ENCODE measurements around the gene CHST14.
"Not testable (repeated sequence)": the region's sequence is repeated elsewhere in the genome, so short reads cannot be mapped to it uniquely, and the experiment has no call there.

Gene CHST14

DNA sequence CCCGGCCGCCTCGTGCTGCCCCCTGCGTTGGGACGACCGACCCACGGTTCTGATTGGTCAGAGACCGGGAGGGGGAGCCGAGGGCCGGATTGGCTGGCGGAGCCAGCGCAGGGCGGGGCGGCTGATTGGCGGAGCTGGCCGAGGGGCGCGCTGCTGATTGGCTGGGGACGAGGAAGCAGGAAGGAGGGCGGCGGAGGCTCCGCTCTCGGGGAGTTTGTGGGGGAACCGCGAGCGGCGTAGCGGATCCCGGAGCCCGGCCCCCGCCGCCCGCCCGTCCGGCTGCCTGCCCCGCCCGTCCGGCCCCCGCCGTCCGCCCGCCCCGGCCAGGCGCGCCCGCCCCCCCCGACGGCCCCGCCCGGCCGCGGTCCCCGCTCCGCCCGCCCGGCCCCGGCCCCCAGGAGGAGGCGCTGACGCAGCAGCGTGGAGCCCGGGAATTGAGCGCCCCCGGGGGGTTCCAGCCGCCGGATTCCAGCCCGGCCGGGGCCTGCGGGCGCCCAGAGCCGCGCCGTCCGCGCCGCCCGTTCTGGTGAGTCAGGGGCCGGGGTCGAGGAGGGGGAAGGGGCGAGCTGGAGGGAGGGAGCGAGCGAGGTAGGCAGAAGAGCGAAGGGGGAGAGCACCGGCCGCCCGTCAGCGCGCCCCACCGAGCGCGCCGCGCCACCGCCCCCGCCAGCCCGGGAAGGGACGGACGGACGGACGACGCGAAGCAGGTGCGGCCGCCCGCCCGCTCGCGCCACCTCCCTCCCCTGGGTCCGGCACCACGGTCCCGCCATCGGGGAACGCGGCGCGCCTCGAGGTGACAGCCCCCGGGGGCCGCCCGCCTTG is 29.8 kb upstream of the CHST14 start, which contains the start of gene BAHD1:
TSS of gene BAHD1 (plus strand) at position 211 of the 822 bp plus-strand sequence. CDS start 17,512 bp downstream, outside the sequence.
- peak; percentile 95 for DNase-seq (ENCODE audit: low spot score)

DNA sequence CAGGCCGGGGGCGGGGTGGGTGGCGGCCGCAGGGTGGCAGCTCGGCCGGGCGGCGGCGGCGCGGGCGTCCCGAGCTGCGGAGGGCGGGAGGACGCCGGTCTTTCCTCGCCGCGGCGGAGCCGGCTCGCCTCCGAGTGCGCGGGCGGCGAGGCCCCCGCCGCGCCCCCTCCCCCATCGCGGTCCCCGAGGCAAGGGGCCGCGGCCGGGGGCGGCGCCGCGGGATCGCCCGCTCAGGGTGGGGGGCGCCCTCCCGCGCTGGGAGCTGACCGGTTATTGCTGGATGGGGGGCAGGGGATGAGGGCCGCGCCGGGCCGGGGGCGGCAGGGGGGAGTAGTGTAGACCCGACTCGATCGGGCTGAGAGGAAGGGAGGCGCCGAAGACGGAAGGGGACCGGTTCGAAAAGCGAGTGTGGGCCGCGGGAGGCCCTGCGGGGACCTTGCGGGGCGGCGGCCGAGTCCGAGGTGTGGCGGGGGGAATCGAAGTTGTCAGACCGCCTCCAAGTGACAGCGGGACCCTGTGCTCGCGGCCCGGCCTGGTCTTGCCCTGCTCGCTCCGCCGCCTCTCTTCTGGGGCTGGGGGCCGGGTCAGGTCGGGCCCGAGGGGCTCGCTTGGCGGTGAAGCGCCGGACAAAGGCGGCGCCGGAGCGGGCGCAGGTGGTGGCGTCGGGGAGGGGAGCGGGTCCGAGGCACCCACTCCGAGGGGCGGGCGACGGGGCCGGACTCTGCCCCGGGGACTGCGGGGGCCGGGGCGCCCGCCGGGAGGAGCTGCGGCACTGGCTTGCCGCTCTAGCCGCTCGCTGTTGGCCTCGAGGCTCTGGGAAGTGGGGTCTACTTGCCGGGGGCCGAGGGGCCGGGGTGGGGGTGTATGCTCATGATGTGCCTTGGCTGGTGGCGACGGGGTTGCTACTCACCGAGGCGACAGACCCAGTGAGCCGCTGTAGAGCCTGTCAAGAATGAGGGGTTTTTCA is 28.9 kb upstream of the CHST14 start:
- no peak for DNase-seq (ENCODE audit: low spot score)

DNA sequence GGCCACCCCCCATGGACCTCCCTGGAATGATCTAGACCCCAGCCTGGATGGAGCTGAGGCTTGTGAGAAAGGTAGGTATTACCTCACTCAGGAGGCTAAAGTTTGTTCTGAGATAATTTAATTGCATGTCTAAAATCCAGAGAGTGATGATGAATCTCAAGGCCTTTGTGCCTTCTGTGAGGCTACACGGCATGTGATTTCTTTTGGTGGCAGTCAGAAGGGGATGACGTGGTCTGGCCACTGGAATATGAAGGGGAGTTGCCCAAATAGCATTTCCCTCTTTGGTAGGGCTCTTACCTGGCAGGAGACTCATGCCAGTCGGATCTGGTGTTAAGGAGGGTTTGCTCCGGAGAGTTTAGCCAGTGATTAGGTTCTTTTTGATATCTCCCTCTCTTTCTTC is 27.5 kb upstream of the CHST14 start:
- no peak for DNase-seq (ENCODE audit: low spot score)

DNA sequence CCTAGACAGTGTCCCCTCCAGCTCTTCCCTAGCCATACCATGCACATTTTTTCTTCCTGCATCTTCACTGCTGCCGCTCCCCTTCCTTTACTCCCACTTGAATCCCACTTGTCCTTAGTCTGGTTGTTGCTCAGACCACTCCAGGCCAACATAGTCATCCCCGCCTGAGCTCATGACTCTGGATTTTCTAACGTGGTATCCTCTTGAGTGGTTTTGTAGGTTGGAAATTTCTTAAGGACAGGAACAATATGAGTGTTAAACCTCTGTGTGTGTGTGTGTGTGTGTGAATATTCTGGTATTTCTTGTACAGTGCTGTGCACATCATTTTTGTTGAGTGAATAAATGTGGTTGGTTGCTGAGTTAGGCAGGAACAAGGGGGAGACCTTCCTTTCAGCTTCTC is 26.9 kb upstream of the CHST14 start:
- DNase-seq (ENCODE audit: low spot score), result no peak

DNA sequence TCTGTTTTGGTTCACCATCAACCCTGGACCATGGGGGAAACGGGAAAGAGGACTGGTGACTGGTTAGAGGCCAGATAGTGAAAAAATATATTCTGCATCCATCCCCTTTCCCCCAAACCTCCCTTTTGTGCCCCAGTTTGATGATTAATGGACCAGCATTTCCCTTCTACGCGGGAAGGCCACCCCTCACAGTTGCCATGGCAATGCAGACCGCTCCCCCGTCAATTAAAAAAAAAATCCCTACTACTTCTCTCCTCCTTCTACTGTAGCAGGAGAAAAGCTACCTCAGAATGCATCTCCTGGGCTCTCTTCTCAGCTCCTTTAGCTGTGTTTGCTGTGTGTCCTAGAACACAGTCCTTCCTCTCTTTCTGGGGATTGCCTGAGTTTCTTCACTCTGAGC is 26.0 kb upstream of the CHST14 start:
- DNase-seq (ENCODE audit: low spot score), result no peak

DNA sequence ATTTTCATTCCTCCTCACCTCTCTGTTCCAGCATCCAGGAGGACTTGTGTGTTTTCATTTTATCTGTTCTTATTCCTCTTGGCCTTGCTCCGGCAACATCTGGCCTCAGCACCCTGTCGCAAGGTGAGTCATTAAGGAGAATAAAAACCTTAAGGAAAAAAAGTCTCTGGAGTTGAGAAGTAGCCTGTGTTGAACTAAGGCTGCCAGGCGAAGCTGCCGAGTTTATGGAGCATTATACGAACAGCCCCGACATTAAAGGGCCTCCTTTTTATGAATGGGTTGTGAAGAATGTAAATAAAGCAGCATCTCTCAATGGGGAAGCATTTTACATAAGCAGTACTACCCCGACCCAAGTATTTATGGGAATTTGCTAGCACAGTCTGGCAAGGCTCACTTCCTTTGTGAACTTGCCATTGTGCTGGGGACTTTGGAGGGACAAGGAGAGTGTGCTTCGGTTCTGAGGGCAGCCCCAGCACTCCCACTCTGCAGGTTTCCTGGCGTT is 25.3 kb upstream of the CHST14 start:
- DNase-seq (ENCODE audit: low spot score), result no peak

DNA sequence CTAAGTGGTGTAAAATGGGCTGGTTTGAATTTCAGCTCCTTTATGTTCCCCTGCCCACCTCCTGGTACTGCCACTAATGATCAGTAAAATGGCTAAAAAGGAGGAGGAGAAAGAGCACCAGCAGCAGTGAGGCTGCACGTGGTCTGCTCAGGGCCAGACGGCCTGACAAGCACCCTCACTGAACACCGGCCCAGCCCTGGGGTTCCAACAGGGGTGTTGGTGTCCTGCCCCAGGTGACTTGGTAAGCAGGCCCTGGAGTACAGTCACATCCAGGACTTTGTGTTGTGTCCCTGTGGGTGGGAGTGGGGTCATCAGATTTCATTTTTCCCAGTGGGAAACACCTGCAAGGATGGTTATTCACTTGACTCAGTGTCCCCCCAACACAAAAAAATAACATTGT is 24.6 kb upstream of the CHST14 start:
- DNase-seq (ENCODE audit: low spot score), result no peak

DNA sequence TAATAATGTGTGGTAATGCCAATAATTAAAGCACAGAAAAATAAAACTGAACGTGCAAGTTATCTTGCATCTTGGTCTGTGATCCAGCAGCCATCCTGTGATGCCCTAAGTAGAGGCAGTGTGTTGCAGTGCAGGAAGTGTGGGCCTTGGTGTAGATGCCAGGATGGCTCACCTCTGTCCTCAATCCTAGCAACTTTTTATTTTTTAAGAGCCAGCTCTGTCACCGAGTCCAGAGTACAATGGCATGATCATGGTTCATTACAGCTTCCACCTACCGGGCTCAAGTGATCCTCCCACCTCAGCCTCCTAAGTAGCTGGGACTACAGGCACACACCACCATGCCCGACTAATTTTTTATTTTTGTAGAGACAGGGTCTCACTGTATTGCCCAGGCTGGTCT is 22.4 kb upstream of the CHST14 start:
- no peak for DNase-seq (ENCODE audit: low spot score)

DNA sequence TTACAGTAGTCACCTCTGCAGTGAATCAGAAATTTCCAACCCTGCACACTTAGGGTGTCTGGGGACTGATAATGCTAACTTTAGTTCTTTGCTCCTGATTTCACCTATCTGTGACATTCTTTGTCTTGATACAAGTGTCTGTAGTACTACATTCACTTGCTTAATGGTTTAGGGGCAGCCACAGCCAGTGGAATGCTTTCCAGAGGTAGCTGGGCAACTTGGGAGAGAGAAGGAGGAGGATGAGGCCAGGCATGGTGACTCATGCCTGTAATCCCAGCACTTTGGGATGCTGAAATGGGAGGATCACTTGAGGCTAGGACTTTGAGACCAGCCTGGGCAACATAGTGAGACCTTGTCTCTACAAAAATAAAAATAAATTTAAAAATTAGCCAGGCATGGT is 21.5 kb upstream of the CHST14 start:
- no peak for DNase-seq (ENCODE audit: low spot score)

DNA sequence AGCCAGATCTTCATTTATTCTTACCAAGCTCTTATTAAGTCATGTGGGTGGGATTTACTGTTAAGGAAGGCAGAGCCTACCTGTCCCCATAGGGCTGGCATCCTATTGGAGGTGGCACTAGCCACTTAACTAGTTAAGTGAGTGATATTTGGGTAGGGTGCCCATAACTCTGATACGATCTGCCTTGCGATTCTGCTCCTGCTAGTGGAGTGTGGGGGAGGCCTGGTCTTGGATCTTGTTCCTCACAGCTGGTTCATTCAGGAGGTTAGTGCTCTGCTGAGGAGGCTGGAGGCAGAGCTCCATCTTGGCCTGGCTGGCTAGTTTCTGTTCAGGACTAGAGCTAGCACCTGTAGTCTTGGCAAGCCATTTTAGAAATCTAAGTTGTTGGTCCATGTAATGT is 20.7 kb upstream of the CHST14 start:
- no peak for DNase-seq (ENCODE audit: low spot score)

DNA sequence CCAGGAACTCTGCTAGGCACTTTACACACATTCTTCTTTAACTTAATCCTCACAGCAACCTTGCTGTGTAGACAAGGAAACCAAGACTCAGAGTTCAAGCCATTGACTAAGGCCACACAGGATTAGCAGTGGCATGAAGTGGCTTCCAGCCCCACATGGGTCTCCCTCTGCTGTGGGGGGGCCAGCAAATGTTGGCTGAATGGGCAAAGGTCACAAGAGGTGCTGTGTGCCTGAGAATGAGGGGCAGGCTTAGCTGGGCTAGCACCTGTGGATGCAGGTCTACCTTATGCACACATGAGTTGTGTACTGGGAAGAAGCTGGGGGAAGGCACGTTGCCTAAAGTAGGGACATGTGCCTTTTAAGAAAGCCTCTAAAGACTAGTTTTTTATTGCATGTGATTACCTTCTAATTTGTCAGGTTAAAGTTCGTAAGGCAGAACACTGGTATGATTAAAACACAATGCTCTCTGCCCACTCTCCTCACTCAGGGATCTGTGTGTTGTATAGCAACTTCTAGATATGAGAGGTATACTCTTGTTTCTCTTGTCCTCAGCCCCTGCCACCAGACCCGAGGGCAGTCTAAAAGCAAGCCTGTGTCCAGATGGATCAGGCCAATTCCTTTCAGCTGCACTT is 19.1 kb upstream of the CHST14 start:
- no peak for DNase-seq (ENCODE audit: low spot score)

DNA sequence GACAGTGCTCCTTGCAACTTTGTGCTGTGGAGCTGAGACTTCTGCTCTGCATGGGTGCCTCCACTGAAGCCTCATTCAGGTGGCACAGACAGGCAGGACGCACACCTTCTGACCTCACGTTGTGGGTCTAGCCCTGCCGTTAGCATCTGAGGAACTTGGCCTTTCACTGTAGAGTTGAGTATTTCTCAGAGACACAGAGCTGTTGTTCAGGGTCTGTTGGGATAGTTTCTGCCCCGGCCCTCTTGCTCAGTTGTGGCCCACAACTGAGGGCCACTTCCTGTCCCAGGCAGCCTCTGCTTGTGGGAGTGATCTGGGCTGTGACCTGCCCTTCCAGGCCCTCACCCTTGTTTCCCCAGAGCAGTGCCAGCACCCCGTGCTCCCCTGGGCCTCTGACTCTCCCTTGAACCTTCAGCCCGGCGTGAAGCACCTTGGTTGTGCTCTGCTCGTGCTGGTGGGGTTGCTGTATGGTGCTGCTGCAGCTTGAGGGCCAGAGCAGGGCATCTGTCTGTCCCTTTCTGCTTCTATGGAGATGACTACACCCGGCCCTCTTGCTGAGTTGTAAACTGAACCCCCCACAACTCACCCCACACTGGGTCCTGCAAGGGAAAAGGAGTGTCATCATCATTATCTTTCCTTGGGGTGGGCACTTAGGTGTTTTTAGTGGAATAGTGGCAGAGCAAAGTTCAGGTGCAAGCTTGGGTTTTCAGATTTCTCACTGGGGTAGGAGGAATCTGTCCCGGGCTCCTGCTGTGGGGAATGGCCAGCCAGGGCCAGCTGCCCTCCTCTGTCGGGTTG is 18.3 kb upstream of the CHST14 start:
- DNase-seq (ENCODE audit: low spot score), result no peak

DNA sequence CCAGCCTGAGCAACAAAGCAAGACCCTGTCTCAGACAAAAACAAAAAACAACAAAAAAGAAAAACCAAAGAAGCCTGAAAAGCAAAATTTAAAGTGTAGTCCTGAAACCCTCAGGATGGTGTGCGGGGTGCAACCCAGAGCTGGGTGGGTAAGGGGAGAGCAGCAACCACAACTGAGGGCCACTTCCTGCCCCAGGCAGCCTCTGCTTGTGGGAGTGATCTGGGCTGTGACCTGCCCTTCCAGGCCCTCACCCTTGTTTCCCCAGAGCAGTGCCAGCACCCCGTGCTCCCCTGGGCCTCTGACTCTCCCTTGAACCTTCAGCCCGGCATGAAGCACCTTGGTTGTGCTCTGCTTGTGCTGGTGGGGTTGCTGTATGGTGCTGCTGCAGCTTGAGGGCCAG is 16.8 kb upstream of the CHST14 start:
- DNase-seq (ENCODE audit: low spot score), result not testable (repeated sequence)

DNA sequence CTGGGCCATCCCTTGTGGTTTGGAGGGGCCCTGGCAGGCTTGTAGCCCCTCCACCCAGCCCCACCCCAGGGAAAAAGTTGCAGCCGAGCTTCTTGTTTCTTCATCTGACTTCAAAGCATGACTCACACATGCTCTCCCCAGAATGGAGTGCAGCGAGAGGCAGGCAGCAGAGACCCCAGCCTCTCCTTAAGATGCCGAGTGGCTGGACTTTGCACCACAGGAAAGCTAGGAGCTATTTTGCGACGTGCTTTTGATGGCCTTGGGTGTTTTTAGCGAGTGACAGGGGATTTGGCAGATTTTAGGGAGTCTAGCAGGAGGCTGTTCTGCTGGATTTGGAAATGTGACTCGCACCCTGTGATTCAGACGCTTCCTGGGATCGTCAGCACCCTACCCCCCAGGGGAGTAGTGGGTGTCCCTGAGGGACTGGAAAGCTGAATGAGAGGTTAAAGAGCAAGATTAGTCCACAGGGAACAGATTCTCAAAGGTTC is 15.8 kb upstream of the CHST14 start:
- no peak for DNase-seq (ENCODE audit: low spot score)

DNA sequence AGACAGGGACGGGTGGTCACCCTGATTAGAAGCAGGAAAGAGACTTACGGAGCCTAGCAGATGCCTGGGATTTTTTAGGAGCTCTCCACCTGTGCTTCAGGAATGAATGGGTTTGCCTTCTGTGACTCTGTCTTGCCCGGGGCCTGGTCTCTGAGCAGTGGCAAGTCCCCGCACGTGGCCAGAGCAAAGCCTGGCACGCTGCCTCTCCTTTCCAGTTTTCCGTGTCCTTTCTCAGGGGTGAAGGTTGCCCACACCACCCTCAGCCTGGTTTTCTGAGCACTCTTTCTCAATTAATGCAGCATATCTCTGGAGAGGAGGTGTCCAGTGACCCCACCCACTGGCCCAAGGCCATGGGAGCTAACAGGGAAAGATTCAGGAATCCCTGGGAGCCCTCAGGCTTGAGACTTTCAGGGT is 14.5 kb upstream of the CHST14 start:
- DNase-seq (ENCODE audit: low spot score), result no peak

DNA sequence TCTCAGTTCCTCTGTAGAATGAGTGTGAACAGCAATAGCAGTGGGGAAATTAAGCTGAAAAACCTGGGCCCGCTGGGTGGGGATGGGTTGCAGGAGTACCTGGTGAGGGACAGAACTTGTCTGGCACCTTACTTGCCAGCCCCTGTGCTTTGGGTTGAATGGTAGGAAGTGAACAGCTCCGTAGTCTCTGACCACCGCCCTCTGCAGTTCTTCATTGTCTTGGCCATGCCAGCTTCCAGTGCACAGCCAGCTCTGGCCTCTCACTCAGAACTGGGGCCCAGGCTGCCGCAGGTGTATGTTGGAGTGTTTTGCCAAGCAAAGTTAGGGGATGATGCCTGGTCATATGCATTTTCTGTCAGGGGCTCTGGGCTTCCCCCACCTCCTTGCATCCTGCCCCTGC is 14.0 kb upstream of the CHST14 start:
- no peak for DNase-seq (ENCODE audit: low spot score)

DNA sequence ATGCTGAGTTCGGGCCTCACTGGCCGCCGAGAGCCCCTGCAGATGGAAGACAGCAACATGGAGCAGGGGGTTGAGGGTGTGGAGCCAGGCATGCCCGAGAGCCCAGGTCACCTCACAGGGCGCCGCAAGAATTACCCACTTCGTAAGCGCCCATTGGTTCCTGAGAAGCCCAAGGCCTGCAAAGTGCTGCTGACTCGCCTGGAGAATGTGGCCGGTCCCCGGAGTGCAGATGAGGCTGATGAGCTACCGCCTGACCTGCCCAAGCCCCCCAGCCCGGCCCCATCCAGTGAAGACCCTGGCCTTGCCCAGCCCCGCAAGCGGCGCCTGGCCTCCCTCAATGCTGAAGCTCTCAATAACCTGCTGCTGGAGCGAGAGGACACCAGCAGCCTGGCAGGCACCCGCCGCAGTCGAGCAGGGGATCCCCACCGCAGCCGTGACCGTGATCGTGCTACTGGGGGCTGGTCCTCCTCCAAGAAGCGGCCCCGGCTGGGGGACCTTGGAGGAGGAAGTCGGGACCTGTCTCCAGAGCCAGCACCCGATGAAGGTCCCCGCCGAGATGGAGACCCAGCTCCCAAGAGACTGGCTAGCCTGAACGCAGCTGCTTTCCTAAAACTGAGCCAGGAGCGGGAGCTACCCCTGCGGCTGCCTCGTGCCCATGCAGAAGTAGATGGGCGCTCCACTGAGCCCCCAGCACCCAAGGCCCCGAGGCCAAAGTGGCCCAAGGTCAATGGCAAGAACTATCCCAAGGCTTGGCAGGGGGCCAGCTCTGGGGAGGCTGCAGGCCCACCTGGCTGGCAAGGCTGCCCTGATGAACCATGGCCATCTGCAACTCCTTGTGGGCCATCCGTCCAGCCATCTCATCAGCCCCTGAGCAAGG is 12.1 kb upstream of the CHST14 start:
- DNase-seq (ENCODE audit: low spot score), result no peak

DNA sequence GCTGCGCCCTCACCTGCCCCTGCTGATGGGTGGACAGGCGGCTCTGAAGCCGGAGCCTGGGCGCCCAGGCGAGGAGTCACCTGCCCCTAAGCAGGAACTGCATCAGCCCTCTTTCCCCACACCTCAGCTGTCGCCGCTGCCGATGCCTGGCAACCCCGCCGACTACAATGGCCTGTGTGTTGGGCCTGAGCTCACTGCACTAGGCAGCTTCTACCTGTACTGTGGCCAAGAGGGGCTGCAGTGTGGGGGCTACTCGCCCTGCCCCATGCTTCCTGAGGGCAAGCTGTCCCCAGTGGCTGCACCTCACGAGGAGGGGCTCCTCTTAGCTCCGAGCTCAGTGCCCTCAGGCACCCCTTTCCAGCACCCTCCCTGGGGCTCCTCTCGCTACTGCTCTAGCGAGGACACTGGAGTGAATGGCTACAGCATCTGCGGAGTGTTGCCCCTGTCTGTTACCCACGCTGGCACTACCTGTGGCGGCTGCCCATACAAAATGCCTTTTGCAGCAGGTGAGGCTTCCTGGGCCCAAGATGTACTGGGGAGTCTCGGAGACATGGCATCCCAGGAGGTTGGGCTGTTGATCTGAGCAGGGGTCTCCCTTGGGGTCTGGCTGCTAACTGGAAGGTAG is 11.3 kb upstream of the CHST14 start:
- no peak for DNase-seq (ENCODE audit: low spot score)

DNA sequence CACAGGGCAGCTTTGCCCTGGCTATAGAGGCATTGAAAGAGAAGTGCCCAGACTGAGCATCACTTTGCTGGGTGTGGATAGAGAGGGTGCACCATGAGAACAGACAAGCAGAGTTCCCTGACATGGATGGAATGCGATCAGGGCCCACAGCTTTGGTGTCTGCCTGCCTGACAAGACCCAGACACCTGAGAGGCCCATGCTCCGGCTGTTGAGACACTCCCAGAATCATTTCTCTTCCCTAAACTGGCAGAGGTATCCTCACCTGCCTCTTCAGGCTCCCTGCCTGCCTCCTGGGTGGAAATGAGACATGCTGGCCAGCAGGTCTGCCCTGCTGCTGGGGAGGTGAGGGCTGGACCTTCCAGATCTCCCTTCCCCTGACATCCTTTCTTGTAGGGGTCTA is 10.4 kb upstream of the CHST14 start:
- no peak for DNase-seq (ENCODE audit: low spot score)

DNA sequence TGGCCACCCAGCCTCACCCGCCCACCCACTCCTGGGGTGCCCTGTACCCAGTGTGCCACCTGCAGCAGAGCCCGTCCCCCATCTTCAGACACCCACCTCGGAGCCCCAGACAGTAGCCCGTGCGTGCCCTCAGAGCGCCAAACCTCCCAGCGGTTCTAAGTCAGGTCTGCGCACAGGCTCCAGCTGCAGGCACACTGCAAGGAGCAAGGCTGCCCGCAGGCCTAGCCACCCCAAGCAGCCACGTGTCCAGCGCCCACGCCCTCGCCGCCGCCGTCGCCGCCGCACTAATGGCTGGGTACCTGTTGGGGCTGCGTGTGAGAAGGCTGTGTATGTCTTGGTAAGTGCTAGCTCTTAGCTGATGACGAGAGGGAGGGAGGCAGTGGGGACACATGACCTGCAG is 8.8 kb upstream of the CHST14 start:
- DNase-seq (ENCODE audit: low spot score), result no peak

All from cerebellar cortex (tissue), 1 donor.